H1 (cell line): ENCODE measurements around the gene REM2.

ENCODE experiments used
- CBX8 ChIP-seq: fragments of 300-800, 300-1000 bp; sonication (generic); IDR thresholded peaks from 2 replicates; pipeline ENCODE4 v1.7.1; 2016; ENCODE audit warnings: low read depth, low read length, borderline replicate concordance
- CTCF ChIP-seq, 3 experiments: IDR thresholded peaks; 1 replicate in 2 of 3; 2 replicates in 1 of 3; pipeline versions ENCODE4 v1.5.1 to v1.6.1; 2011; ENCODE audit warnings: low read length in 3 of 3, mild to moderate bottlenecking in 3 of 3, inconsistent platforms in 2 of 3, low read depth in 1 of 3, moderate library complexity in 1 of 3; ENCODE audit not compliant: insufficient read depth in 1 of 3; ENCODE audit errors: control extremely low read depth in 1 of 3
- EP300 ChIP-seq, 2 experiments: IDR thresholded peaks; 1 replicate in 1 of 2; 2 replicates in 1 of 2; pipeline ENCODE4 v1.6.1; 2011 to 2012; ENCODE audit warnings: low read depth in 2 of 2, low read length in 2 of 2, mild to moderate bottlenecking in 2 of 2, borderline replicate concordance in 1 of 2, inconsistent platforms in 1 of 2, moderate library complexity in 1 of 2
- JUN ChIP-seq: IDR thresholded peaks from 2 replicates; pipeline ENCODE4 v1.6.1; 2011; ENCODE audit warnings: low read depth, mild to moderate bottlenecking, improper control_type of control experiment, low read length
- MAX ChIP-seq: IDR thresholded peaks from 2 replicates; pipeline ENCODE4 v1.6.1; 2012; ENCODE audit warnings: inconsistent platforms
- NRF1 ChIP-seq: IDR thresholded peaks from 2 replicates; pipeline ENCODE4 v1.6.1; 2011; ENCODE audit warnings: mild to moderate bottlenecking, low read depth, low read length, improper control_type of control experiment
- POLR2A ChIP-seq, 2 experiments: IDR thresholded peaks; 1 replicate in 1 of 2; 2 replicates in 1 of 2; pipeline ENCODE4 v1.6.1; 2011; ENCODE audit warnings: low read depth in 2 of 2, low read length in 2 of 2, mild to moderate bottlenecking in 2 of 2; ENCODE audit errors: control extremely low read depth in 1 of 2
- TEAD4 ChIP-seq: IDR thresholded peaks from 2 replicates; pipeline ENCODE4 v1.6.1; 2012; ENCODE audit warnings: low read depth, low read length, inconsistent platforms, mixed read lengths

DNA sequence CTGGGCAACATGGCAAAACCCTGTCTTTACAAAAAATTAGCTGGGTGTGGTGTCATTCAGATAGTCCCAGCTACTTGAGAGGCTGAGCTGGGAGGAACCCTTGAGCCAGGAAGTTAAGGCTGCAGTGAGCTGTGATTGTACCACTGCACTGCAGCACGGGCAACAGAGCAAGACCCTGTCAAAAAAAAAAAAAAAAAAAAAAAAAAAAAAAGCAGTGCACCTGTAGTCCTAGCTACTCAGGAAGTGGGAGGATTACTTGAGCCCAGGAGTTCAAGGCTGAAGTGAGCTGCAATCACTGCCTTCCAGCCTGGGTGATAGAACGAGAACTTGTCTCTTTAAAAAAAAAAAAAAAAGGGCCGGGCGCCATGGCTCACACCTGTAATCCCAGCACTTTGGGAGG is 5.6 kb downstream of the REM2 start:
- TF ChIP-seq CTCF (IDR thresholded peaks at IDR 0.05; ENCODE audit: control extremely low read depth in 1 of 3, insufficient read depth in 1 of 3, low read depth in 1 of 3, low read length in 3 of 3) (no peak), JUN (no peak), EP300 (IDR thresholded peaks at IDR 0.05; ENCODE audit: borderline replicate concordance in 1 of 2, low read depth in 2 of 2, low read length in 2 of 2) (no peak), NRF1 (no peak), CBX8 (no peak), POLR2A (IDR thresholded peaks at IDR 0.05; ENCODE audit: control extremely low read depth in 1 of 2, low read depth in 2 of 2, low read length in 2 of 2) (no peak), MAX (no peak), TEAD4 (no peak)
